NCI-H187 treated with DMSO at 0.1 percent for 48 hours (cell line): Measurements from ENCODE around the gene PCBP3.

ENCODE experiments used
- DNase-seq: peaks from one replicate; lab custom pipeline; 2025; lab: John Stamatoyannopoulos, UW

Gene PCBP3

GRCh38 chr21:45930792-45931191 lies 287.3 kb downstream of the PCBP3 start:
- no peak for DNase-seq

- no peak for DNase-seq
These were observed 288.0 kb downstream of the PCBP3 start for GRCh38 chr21:45931397-45931969.

DNA sequence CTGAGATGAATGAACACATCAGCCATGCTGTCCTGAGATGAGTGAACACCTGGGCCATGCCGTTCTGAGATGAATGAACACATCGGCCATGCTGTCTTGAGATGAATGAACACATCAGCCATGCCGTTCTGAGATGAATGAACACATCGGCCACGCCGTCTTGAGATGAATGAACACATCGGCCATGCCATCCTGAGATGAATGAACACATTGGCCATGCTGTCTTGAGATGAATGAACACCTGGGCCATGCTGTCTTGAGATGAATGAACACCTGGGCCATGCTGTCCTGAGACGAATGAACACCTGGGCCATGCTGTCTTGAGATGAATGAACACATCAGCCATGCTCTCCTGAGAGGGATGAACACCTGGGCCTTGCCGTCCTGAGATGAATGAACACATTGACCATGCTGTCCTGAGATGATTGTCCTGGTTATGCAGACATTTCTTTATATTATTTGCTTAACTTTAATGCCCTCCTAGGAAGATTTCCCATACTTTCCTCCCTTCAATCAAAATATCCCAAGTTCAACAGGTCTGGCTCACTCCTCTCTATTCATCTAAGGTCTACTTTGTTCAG lies 289.5 kb downstream of the PCBP3 start:
- no peak for DNase-seq

DNA sequence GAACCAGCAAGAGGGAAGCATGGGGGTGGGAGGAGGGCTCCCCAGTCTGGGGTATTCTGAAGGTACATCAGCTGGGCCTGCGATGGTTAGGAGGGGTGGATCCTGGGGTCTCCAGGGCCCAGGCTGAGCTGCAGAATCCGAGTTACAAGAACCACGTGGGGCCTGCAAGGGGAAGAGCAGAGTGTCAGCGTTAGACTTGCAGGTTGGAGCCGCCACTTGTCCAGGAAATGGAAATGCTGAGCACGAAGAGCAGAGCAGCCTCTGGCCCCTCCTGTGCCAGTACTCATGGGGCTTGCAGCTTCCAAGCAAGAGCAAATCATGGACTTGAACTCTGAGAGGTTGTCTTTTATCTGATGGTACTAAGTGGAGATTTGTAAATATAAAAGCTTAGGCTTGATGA lies 290.6 kb downstream of the PCBP3 start:
- DNase-seq: no peak

DNA sequence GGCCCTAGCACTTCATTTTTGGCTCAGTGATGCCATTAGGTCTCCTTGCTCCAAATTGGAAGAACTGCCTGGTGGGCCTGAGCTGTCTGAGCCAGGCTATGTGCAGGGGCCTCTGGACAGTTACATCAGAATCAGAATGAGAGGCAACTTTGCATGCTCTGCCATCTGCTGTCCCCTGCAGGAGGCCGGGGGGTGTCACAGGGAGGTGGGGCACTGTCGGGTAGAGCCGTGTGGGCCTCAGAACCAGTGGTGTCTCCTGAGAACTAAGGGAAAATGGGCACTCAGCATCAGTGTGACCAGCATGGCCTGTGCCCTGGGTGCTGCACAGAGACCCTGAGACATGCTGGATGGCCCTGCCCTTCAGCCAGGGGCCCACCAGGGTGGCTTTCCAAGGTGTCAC lies 291.0 kb downstream of the PCBP3 start:
- no peak for DNase-seq

- no peak for DNase-seq
These were observed 292.1 kb downstream of the PCBP3 start for GRCh38 chr21:45935628-45936027.

GRCh38 chr21:45937721-45938452 lies 294.4 kb downstream of the PCBP3 start:
- DNase-seq: no peak

GRCh38 chr21:45938453-45938755 lies 294.9 kb downstream of the PCBP3 start:
- DNase-seq: no peak

GRCh38 chr21:45938811-45939520 lies 295.4 kb downstream of the PCBP3 start:
- DNase-seq: no peak

DNA sequence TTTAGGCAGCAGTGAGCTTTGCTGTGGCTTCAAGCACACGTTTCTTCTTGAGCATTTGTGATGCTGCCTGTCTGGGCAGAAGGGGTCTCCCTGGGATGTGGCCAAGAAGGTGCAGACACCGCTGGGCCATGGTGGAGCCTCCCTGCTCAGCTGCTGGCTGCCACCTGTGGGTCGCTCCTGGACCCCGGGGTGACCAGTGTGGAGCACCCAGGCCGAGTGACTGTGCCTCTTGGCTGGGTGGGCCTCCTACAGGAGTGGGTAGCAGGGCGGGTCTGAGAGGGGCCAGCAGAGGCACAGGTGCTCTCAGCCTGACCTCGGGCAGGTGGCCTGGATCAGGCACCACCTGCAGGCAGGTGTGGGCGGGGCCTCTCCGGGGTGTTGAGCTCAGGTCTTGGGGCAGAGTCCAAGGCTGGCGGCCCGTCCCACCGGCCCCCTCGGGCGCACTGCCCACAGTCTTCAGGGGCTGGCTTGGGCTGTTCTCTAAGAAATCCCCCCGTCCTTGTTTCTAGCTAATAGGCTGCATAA lies 296.1 kb downstream of the PCBP3 start:
- no peak for DNase-seq

DNA sequence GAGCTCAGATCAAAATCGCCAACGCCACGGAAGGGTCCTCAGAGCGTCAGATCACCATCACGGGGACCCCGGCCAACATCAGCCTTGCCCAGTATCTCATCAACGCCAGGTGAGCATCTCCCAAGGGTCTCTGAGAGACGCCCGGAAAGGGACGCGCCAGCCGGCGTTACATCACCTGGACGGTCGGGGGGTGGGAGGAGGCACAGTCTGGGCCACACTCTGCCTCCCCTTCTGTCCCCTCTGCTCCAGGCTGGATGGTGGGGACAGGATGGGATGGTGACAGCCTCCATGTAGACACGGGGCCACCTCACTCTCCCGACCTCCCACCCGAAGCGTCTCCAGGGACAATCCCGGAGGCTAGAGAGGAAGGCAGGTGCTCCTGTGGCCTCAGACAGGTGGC lies 296.6 kb downstream of the PCBP3 start:
- DNase-seq: no peak

- no peak for DNase-seq
These were observed 297.3 kb downstream of the PCBP3 start for GRCh38 chr21:45940621-45941337.

DNA sequence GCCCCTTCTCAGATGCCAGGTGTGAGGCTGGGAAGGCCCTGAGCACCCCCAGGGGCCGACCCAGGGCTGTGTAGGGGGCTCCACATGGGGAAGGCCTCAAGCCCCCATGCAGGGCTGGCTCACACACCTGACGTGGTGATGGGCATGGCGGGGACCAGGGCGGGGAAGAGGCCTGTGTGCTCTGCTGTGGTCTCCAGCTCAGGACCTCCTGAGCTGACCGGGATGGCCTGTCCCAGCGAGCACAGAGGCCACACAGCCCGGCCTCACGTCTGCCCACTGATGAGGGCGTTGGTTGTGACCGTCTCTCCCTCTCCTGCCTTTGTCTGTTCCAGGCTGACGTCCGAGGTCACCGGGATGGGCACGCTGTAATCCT lies 297.8 kb downstream of the PCBP3 start:
- no peak for DNase-seq

- no peak for DNase-seq
These were observed 298.4 kb downstream of the PCBP3 start for GRCh38 chr21:45941717-45942546.

GRCh38 chr21:45942755-45943629 lies 299.5 kb downstream of the PCBP3 start:
- DNase-seq: no peak

DNA sequence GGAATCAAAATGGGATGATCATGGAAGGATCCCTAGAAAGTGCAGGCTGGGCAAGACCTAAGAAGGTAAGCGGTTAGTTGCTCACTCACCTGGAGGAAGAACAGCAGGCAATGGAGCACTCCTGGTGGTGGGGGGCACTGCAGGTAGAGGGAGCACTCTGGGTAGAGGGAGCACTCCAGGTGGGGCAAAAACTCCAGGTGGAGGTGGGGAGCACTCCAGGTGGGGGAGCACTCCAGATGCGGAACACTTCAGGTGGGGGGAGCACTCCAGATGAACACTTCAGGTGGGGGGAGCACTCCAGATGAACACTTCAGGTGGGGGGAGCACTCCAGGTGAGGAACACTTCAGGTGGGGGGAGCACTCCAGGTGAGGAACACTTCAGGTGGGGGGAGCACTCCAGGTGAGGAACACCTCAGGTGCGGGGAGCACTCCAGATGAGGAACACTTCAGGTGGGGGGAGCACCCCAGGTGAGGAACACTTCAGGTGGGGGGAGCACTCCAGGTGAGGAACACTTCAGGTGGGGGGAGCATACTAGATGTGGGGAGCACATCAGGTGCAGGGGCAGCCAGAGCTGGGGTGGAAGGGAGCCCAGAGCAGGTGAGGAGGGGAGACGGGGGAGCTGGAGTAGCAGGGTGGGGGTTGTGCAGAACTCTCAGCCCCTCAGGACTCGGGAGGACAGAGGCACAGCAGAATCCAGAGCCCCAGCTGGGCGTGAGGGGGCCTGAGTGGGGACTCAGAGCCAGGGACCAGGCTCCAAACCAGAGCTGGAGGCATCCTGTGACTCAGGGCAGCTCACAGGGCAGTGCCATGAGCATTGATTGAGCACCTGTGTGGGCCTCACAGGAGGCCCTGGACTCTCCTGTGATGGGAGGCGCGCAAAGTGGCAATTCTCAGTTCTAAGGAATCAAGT lies 300.4 kb downstream of the PCBP3 start:
- no peak for DNase-seq

DNA sequence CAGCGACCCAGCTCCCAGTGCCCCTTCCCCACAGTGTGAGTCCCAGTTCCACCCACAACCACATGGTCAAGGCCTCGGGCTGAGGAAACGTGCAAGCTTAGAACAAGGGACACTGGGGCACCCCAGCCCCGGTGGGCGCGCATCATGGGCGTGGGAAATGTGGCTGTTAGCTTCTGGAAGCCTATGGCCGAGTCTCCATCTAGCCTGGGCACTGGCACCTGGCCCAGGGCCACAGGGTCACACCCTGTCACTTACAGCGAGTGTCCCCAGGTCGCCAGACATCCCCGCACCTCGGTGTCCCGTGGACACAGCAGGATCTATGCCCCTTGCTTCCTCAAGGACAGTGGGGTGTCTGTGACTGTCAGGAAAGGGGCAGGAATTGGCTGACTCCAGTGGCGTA lies 301.1 kb downstream of the PCBP3 start:
- DNase-seq: no peak

DNA sequence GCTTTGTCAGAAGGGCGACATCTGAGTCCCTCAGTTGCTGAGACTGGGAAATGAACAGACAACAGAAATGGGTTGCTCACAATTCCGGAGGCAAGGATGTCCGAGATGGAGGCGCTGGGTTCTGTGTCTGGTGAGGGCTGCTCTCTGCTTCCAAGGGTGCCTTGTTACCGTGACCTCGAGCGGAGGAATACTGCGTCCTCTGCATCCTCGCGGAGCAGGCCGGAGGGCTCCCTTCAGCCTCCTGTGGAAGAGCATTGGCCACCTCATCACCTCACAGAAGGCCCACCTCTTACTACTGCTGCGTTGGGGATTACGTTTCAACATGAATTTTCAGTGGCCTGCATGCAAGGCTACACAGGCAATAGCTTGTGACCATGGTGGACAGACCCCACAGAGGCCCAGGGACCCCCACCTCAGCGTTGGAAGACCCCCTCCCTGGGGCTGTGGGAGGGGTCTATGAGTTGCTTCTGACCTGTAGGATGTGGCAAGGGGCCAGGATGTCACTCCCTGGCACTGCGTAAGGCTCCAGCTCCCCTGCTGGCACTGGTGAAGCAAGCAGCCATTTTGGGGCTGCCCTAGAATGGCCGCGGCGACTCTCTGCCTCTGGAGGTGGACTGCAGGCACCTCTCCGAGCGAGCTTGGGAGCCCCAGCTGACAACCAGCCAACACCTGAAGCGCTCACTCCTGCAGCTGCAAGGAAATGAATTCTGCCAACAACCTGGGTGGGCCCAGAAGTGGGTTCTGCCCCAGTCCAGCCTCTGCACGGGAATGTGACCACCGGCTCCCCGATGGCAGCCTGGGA lies 301.7 kb downstream of the PCBP3 start:
- no peak for DNase-seq

DNA sequence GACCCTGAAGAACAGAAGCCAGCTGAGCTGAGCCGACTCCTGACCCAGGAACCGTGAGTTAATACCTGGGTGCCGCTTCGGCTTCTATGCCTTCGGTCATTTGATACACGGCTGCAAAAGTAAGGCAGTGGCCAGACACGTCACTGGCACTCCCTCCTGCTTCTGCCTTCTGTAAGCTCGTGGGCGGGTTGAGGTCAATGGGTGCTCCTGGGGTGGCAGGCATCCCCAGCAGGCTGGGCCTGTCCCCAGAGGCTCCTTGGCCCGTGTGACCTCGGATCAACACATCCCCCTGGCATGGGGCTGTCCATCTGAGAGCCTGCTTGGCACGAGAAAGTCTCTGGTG lies 302.3 kb downstream of the PCBP3 start:
- DNase-seq: no peak
